COR-L47 (cell line): ENCODE data around the gene DIAPH1.
A peak's percentile ranks its signal among the peaks of the same experiment; 100 is the strongest.

ENCODE experiments used
- DNase-seq: peaks from one replicate; lab custom pipeline; 2025; lab: John Stamatoyannopoulos, UW

Gene DIAPH1

GRCh38 chr5:141618804-141619554 lies at the start of gene DIAPH1:
Gene DIAPH1 (minus strand): TSS chr5:141619000. CDS start chr5:141618914, 86 bp downstream.
- peak; percentile 98 for DNase-seq

GRCh38 chr5:141665995-141666940 lies 47.5 kb upstream of the DIAPH1 start:
- no peak for DNase-seq

GRCh38 chr5:141664733-141665461 lies 46.1 kb upstream of the DIAPH1 start:
- peak; percentile 19 for DNase-seq

- no peak for DNase-seq
Observed at GRCh38 chr5:141663506-141663905, 44.7 kb upstream of the DIAPH1 start.

- no peak for DNase-seq
Observed at GRCh38 chr5:141662028-141662427, 43.2 kb upstream of the DIAPH1 start.

GRCh38 chr5:141657937-141658545 lies 39.2 kb upstream of the DIAPH1 start:
- DNase-seq = no peak

GRCh38 chr5:141657404-141657803 lies 38.6 kb upstream of the DIAPH1 start:
- no peak for DNase-seq

- DNase-seq = no peak
Observed at GRCh38 chr5:141656396-141656795, 37.6 kb upstream of the DIAPH1 start.

GRCh38 chr5:141655020-141655419 lies 36.2 kb upstream of the DIAPH1 start:
- DNase-seq = no peak

GRCh38 chr5:141654298-141654697 lies 35.5 kb upstream of the DIAPH1 start:
- DNase-seq = no peak

GRCh38 chr5:141651728-141652105 lies 32.9 kb upstream of the DIAPH1 start:
- DNase-seq = no peak

GRCh38 chr5:141650851-141651727 lies 32.3 kb upstream of the DIAPH1 start, which contains the start of gene FCHSD1:
Gene FCHSD1 (minus strand): TSS chr5:141651418. CDS start chr5:141651368, 50 bp downstream.
- peak; percentile 32 for DNase-seq

- no peak for DNase-seq
Observed at GRCh38 chr5:141649972-141650371, 31.2 kb upstream of the DIAPH1 start.

- no peak for DNase-seq
Observed at GRCh38 chr5:141649056-141649688, 30.4 kb upstream of the DIAPH1 start.

- DNase-seq = no peak
Observed at GRCh38 chr5:141647851-141648250, 29.1 kb upstream of the DIAPH1 start.

- no peak for DNase-seq
Observed at GRCh38 chr5:141647242-141647641, 28.4 kb upstream of the DIAPH1 start.

GRCh38 chr5:141646026-141646425 lies 27.2 kb upstream of the DIAPH1 start:
- no peak for DNase-seq

- DNase-seq = no peak
Observed at GRCh38 chr5:141641634-141642267, 23.0 kb upstream of the DIAPH1 start.

GRCh38 chr5:141640698-141641097 lies 21.9 kb upstream of the DIAPH1 start:
- no peak for DNase-seq

GRCh38 chr5:141640051-141640415 lies 21.2 kb upstream of the DIAPH1 start:
- DNase-seq = no peak
